Mucosa of descending colon (tissue), 3 donors: ENCODE data around the gene PTPN1. TPM values are rescaled to one million over a fixed set of nuclear protein-coding genes. Genes with fewer than 3 reads are reported as not detected.
A peak's percentile ranks its signal among the peaks of the same experiment; 100 is the strongest.

Experiments
- ATAC-seq: fragments of 200-7000 bp; cut with Tn5 transposase; one replicate; pipeline ENCODE4 v1.9.1; 2020; ENCODE audit warnings: mild to moderate bottlenecking, moderate library complexity
- DNase-seq, 3 donors: peaks; one replicate each; pipeline ENCODE4 v3.0.0-alpha.2; 2020
- H3K36me3 ChIP-seq: fragments of 200-600 bp; one replicate; pipeline ENCODE4 v1.8.0; 2021; ENCODE audit warnings: low read depth, mild to moderate bottlenecking
- H3K4me1 ChIP-seq: fragments of 200-600 bp; one replicate; pipeline ENCODE4 v1.8.0; 2021; ENCODE audit warnings: low read depth, mild to moderate bottlenecking
- H3K4me3 ChIP-seq: fragments of 200-600 bp; one replicate; pipeline ENCODE4 v1.8.0; 2021; ENCODE audit warnings: mild to moderate bottlenecking
- H3K9me3 ChIP-seq: fragments of 200-600 bp; one replicate; pipeline ENCODE4 v1.8.0; 2021; ENCODE audit warnings: mild to moderate bottlenecking
- CTCF ChIP-seq: fragments of 200-600 bp; IDR thresholded peaks from one replicate; pipeline ENCODE4 v1.8.0; 2022; ENCODE audit warnings: antibody characterized with exemption, mild to moderate bottlenecking
- intact Hi-C, 2 donors: fragments of 100-400 bp; cut with DNase I in 1 of 2; cut with micrococcal nuclease in 1 of 2; formaldehyde crosslinking; loops; one replicate each; pipeline versions ENCODE4 v1.11.0 to v1.11.1; 2022; cut with DNase I, micrococcal nuclease
- total RNA-seq, 3 donors: library from RNA; stranded (reverse); fragmentation: NEBNext Ultra II Directional in 2 of 3; extraction: Animal tissue kit (Norgen Biotek cat#: 25700) in 2 of 3; gene quantifications; one replicate each; pipeline versions ENCODE4 v1.2.1 to v1.2.4, GENCODE V29; 2021 to 2023
- donor health status: DM: no; HTN: no; CAD: no; lungs with moderate emphysema.
- donor health status: DM: no; HTN: no; CAD: no.
- donor health status: DM: no; HTN: yes; CAD: no.

Gene PTPN1
- total RNA-seq, 3 donors from 2014 or later = 33.2 to 35.1 (median 33.4) TPM

GRCh38 chr20:50475681-50476292 lies 34.4 kb upstream of the PTPN1 start:
- H3K36me3 ChIP-seq = no peaks in the 10 kb centered on the region
- H3K9me3 ChIP-seq = no peaks in the 10 kb centered on the region
- ATAC-seq (peak; percentile 70), DNase-seq (peak; percentile 66 to 68 (median 66))
- TF ChIP-seq CTCF = no peak
- peaks cover 9% of the 10 kb centered on the region for H3K4me1 ChIP-seq
- no peak overlapping the region for H3K4me3 ChIP-seq
- intact Hi-C loops = loop anchor here (5.0 to 10.0 kb wide), 2 partner anchors 99 to 102 kb away; no protein-coding TSS in a partner anchor

GRCh38 chr20:50477239-50477872 lies 32.8 kb upstream of the PTPN1 start:
- no peak for DNase-seq
- Histone ChIP-seq H3K36me3 (no peaks in the 10 kb centered on the region), H3K4me1 (peaks cover 4% of the 10 kb centered on the region), H3K4me3 (no peak overlapping the region), H3K9me3 (no peaks in the 10 kb centered on the region)
- intact Hi-C loops = loop anchor here (5.0 to 10.0 kb wide), 2 partner anchors 97 to 100 kb away; no protein-coding TSS in a partner anchor
- ATAC-seq = no peak
- TF ChIP-seq CTCF = no peak

GRCh38 chr20:50478162-50478990 lies 31.8 kb upstream of the PTPN1 start:
- DNase-seq = peak; percentile 81 to 85 (median 85)
- no peaks in the 10 kb centered on the region for H3K9me3 ChIP-seq
- no peaks in the 10 kb centered on the region for H3K36me3 ChIP-seq
- no peak overlapping the region for H3K4me3 ChIP-seq
- peaks cover 9% of the 10 kb centered on the region for H3K4me1 ChIP-seq
- intact Hi-C loops = loop anchor here (5.0 to 10.0 kb wide), 2 partner anchors 96 to 99 kb away; no protein-coding TSS in a partner anchor
- peak; percentile 88 for ATAC-seq
- peak; percentile 69 for TF ChIP-seq CTCF

GRCh38 chr20:50481741-50482140 lies 28.4 kb upstream of the PTPN1 start:
- H3K4me3 ChIP-seq = no peak overlapping the region
- H3K4me1 ChIP-seq = peaks cover 15% of the 10 kb centered on the region
- DNase-seq (no peak), ATAC-seq (no peak)
- intact Hi-C loops = no loop called here
- no peak for TF ChIP-seq CTCF
- no peaks in the 10 kb centered on the region for H3K9me3 ChIP-seq
- no peaks in the 10 kb centered on the region for H3K36me3 ChIP-seq

- DNase-seq (no peak), ATAC-seq (no peak)
- Histone ChIP-seq H3K9me3 (no peaks in the 10 kb centered on the region), H3K36me3 (no peaks in the 10 kb centered on the region), H3K4me1 (peaks cover 15% of the 10 kb centered on the region), H3K4me3 (no peak overlapping the region)
- TF ChIP-seq CTCF = no peak
- intact Hi-C loops = no loop called here
These were observed 27.7 kb upstream of the PTPN1 start for GRCh38 chr20:50482396-50482981.
